ENCODE results near the gene C5AR2. TPM values are rescaled to one million over a fixed set of nuclear protein-coding genes. Genes with fewer than 3 reads are reported as not detected.
A peak's percentile ranks its signal among the peaks of the same experiment; 100 is the strongest.

Gene C5AR2
- total RNA-seq, 2 experiments from 2014 or later: not detected

GRCh38 chr19:47310819-47311218, 21.2 kb upstream of the C5AR2 start:
- peaks cover 3% of the 10 kb centered on the region for H3K4me1 Mint-ChIP-seq (ENCODE audit: low read depth)
- DNase-seq: no peak
- no peak overlapping the region for H3K27ac Mint-ChIP-seq
- CTCF ChIA-PET: interaction anchor here (0.7 kb wide), 1 partner anchor 240 kb away, joined by 5 read pairs; no protein-coding TSS in a partner anchor
- intact Hi-C loops (cut with micrococcal nuclease): no loop called here
- H3K36me3 Mint-ChIP-seq (ENCODE audit: low read depth): no peaks in the 10 kb centered on the region
- peaks cover 9% of the 10 kb centered on the region for H3K27me3 Mint-ChIP-seq (ENCODE audit: low read depth)
- H3K9me3 Mint-ChIP-seq: no peaks in the 10 kb centered on the region
- no peak overlapping the region for H3K4me3 Mint-ChIP-seq

- Mint-ChIP-seq H3K27ac (no peak overlapping the region), H3K36me3 (ENCODE audit: low read depth) (no peaks in the 10 kb centered on the region), H3K27me3 (ENCODE audit: low read depth) (peaks cover 13% of the 10 kb centered on the region), H3K9me3 (no peaks in the 10 kb centered on the region), H3K4me3 (no peak overlapping the region), H3K4me1 (ENCODE audit: low read depth) (peaks cover 3% of the 10 kb centered on the region)
- CTCF ChIA-PET: no interaction called here
- DNase-seq: no peak
- intact Hi-C loops (cut with micrococcal nuclease): no loop called here
Measured at GRCh38 chr19:47312366-47313006, 19.5 kb upstream of the C5AR2 start.

GRCh38 chr19:47313754-47314295, 18.1 kb upstream of the C5AR2 start:
- H3K27me3 Mint-ChIP-seq (ENCODE audit: low read depth): peaks cover 14% of the 10 kb centered on the region
- H3K4me1 Mint-ChIP-seq (ENCODE audit: low read depth): peaks cover 3% of the 10 kb centered on the region
- CTCF ChIA-PET: no interaction called here
- no peaks in the 10 kb centered on the region for H3K36me3 Mint-ChIP-seq (ENCODE audit: low read depth)
- H3K4me3 Mint-ChIP-seq: no peak overlapping the region
- no peak overlapping the region for H3K27ac Mint-ChIP-seq
- DNase-seq: no peak
- no peaks in the 10 kb centered on the region for H3K9me3 Mint-ChIP-seq
- intact Hi-C loops (cut with micrococcal nuclease): loop anchor here (2.0 kb wide), 1 partner anchor 35 kb away; the partner anchor contains the start of gene DHX34

DNA sequence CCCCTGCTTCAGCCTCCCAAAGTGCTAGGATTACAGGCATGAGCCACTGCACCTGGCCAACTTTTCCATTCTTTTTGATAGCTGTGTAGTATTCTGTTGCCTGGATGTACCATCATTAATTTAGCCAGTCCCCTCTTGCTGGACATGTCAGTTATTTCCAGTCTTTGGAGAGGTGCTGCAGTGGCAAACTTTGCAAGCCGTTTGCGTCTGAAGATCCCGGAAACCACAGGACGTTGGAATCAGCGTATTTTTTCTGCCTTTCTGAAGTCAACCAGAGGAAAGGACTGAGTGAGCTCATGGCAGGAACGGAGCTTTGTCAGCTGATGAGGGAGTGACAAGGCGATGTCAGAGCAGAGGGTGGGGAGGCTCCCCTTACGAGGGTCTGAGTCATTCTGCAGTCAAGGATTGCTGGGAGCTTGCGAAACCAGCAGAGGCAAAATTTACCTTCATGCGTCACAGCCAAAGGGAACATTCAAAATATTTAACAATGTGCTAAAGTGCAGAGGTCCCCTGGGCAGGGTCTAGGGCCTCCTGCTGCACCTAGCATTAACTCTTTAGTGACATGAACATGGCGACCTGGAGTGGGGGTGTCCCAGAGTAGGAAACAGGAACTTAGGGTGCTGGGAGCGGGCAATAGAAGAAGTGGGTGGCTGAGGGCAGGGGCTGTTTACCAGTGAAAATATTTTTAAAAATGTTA, 16.7 kb upstream of the C5AR2 start:
- H3K4me3 Mint-ChIP-seq: no peak overlapping the region
- H3K27me3 Mint-ChIP-seq (ENCODE audit: low read depth): peaks cover 15% of the 10 kb centered on the region
- no peak overlapping the region for H3K27ac Mint-ChIP-seq
- H3K9me3 Mint-ChIP-seq: no peaks in the 10 kb centered on the region
- intact Hi-C loops (cut with micrococcal nuclease): loop anchor here (1.0 to 2.0 kb wide), 2 partner anchors 31 to 34 kb away; partner anchors contain the start of gene DHX34
- DNase-seq: peak; percentile 63
- CTCF ChIA-PET: interaction anchor here (2.1 kb wide), 1 partner anchor 34 kb away, joined by 6 read pairs; the partner anchor contains the start of gene DHX34
- H3K4me1 Mint-ChIP-seq (ENCODE audit: low read depth): peaks cover 3% of the 10 kb centered on the region
- H3K36me3 Mint-ChIP-seq (ENCODE audit: low read depth): no peaks in the 10 kb centered on the region

GRCh38 chr19:47316513-47316912, 15.5 kb upstream of the C5AR2 start:
- intact Hi-C loops (cut with micrococcal nuclease): no loop called here
- Mint-ChIP-seq H3K27me3 (ENCODE audit: low read depth) (peaks cover 20% of the 10 kb centered on the region), H3K4me3 (no peak overlapping the region), H3K9me3 (no peaks in the 10 kb centered on the region), H3K36me3 (ENCODE audit: low read depth) (no peaks in the 10 kb centered on the region), H3K4me1 (ENCODE audit: low read depth) (peaks cover 3% of the 10 kb centered on the region), H3K27ac (no peak overlapping the region)
- no peak for DNase-seq
- CTCF ChIA-PET: interaction anchor here (1.9 to 2.1 kb wide), 2 partner anchors 11 to 32 kb away, joined by 6 to 7 read pairs; partner anchors contain the start of gene DHX34

DNA sequence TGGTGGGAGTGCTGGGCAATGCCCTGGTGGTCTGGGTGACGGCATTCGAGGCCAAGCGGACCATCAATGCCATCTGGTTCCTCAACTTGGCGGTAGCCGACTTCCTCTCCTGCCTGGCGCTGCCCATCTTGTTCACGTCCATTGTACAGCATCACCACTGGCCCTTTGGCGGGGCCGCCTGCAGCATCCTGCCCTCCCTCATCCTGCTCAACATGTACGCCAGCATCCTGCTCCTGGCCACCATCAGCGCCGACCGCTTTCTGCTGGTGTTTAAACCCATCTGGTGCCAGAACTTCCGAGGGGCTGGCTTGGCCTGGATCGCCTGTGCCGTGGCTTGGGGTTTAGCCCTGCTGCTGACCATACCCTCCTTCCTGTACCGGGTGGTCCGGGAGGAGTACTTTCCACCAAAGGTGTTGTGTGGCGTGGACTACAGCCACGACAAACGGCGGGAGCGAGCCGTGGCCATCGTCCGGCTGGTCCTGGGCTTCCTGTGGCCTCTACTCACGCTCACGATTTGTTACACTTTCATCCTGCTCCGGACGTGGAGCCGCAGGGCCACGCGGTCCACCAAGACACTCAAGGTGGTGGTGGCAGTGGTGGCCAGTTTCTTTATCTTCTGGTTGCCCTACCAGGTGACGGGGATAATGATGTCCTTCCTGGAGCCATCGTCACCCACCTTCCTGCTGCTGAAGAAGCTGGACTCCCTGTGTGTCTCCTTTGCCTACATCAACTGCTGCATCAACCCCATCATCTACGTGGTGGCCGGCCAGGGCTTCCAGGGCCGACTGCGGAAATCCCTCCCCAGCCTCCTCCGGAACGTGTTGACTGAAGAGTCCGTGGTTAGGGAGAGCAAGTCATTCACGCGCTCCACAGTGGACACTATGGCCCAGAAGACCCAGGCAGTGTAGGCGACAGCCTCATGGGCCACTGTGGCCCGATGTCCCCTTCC, 11.8 kb upstream of the C5AR2 start:
- Mint-ChIP-seq H3K27me3 (ENCODE audit: low read depth) (peaks cover 26% of the 10 kb centered on the region), H3K4me3 (no peak overlapping the region), H3K9me3 (no peaks in the 10 kb centered on the region), H3K36me3 (ENCODE audit: low read depth) (no peaks in the 10 kb centered on the region), H3K27ac (no peak overlapping the region), H3K4me1 (ENCODE audit: low read depth) (peaks cover 3% of the 10 kb centered on the region)
- DNase-seq: no peak
- intact Hi-C loops (cut with micrococcal nuclease): no loop called here
- CTCF ChIA-PET: no interaction called here

DNA sequence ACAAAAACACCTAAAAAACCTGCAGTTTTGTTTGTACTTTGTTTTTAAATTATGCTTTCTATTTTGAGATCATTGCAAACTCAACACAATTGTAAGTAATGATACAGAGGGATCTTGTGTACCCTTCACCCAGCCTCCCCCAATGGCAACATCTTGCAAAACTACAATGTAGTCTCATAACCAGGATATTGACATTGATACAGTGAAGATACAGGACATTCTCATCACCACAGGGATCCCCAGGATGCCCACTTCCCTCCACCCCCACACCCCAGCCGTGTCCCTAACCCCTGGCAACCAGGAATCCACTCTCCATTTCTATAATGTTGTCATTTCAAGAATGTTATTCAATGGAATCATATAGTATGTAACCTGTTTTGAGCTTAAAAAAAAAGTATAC, 10.3 kb upstream of the C5AR2 start:
- H3K27me3 Mint-ChIP-seq (ENCODE audit: low read depth): peaks cover 20% of the 10 kb centered on the region
- no peaks in the 10 kb centered on the region for H3K4me1 Mint-ChIP-seq (ENCODE audit: low read depth)
- no peaks in the 10 kb centered on the region for H3K9me3 Mint-ChIP-seq
- DNase-seq: no peak
- no peak overlapping the region for H3K27ac Mint-ChIP-seq
- CTCF ChIA-PET: interaction anchor here (0.6 kb wide), 1 partner anchor 70 kb away, joined by 3 read pairs; no protein-coding TSS in a partner anchor
- H3K36me3 Mint-ChIP-seq (ENCODE audit: low read depth): no peaks in the 10 kb centered on the region
- intact Hi-C loops (cut with micrococcal nuclease): no loop called here
- no peak overlapping the region for H3K4me3 Mint-ChIP-seq

DNA sequence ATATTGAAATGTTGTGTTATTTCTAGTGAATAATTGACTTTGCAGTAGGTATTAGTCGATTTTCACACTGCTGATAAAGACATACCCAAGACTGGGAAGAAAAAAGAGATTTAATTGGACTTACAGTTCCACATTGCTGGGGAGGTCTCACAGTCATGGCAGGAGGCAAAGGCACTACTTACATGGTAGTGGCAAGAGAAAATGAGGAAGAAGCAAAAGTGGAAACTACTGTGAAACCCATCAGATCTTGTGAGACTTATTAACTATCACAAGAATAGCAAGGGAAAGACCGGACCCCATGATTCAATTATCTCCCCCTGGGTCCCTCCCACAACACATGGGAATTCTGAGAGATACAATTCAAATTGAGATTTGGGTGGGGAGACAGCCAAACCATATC, 9.9 kb upstream of the C5AR2 start:
- intact Hi-C loops (cut with micrococcal nuclease): no loop called here
- H3K27me3 Mint-ChIP-seq (ENCODE audit: low read depth): peaks cover 20% of the 10 kb centered on the region
- DNase-seq: no peak
- H3K9me3 Mint-ChIP-seq: no peaks in the 10 kb centered on the region
- no peak overlapping the region for H3K27ac Mint-ChIP-seq
- no peaks in the 10 kb centered on the region for H3K4me1 Mint-ChIP-seq (ENCODE audit: low read depth)
- CTCF ChIA-PET: interaction anchor here (0.6 kb wide), 1 partner anchor 70 kb away, joined by 3 read pairs; no protein-coding TSS in a partner anchor
- H3K36me3 Mint-ChIP-seq (ENCODE audit: low read depth): no peaks in the 10 kb centered on the region
- no peak overlapping the region for H3K4me3 Mint-ChIP-seq

- Mint-ChIP-seq H3K4me1 (ENCODE audit: low read depth) (no peaks in the 10 kb centered on the region), H3K27ac (no peak overlapping the region), H3K9me3 (no peaks in the 10 kb centered on the region), H3K36me3 (ENCODE audit: low read depth) (no peaks in the 10 kb centered on the region), H3K4me3 (no peak overlapping the region), H3K27me3 (ENCODE audit: low read depth) (peaks cover 18% of the 10 kb centered on the region)
- CTCF ChIA-PET: interaction anchor here (0.5 to 0.7 kb wide), 3 partner anchors 11 to 510 kb away, joined by 3 to 4 read pairs (median 3); no protein-coding TSS in a partner anchor
- no peak for DNase-seq
- intact Hi-C loops (cut with micrococcal nuclease): no loop called here
Measured at GRCh38 chr19:47323409-47323808, 8.6 kb upstream of the C5AR2 start.

DNA sequence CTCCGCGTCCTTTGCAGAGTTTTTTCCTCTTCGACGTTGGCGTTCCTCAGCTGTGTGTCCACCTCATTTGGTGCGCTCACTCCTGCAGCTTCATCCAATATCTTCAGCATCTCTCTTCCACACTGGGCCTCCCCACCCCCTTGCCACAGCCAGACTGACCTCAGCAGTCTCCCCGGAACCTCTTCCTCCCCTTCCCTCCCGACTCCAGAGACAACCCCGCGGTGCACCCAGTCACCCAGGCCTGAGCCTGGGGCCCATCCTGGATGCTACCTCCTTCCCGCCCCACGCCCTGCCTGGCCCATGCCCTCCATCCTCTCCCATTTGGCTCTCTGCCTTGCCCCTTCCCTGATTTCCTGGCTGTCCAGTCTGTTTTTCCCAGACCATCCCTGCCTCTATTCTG, 8.1 kb upstream of the C5AR2 start:
- intact Hi-C loops (cut with micrococcal nuclease): no loop called here
- H3K9me3 Mint-ChIP-seq: no peaks in the 10 kb centered on the region
- CTCF ChIA-PET: interaction anchor here (0.5 to 0.7 kb wide), 3 partner anchors 11 to 435 kb away, joined by 3 to 4 read pairs (median 4); no protein-coding TSS in a partner anchor
- H3K4me1 Mint-ChIP-seq (ENCODE audit: low read depth): no peaks in the 10 kb centered on the region
- H3K4me3 Mint-ChIP-seq: no peak overlapping the region
- peaks cover 18% of the 10 kb centered on the region for H3K27me3 Mint-ChIP-seq (ENCODE audit: low read depth)
- no peaks in the 10 kb centered on the region for H3K36me3 Mint-ChIP-seq (ENCODE audit: low read depth)
- no peak overlapping the region for H3K27ac Mint-ChIP-seq
- DNase-seq: no peak

DNA sequence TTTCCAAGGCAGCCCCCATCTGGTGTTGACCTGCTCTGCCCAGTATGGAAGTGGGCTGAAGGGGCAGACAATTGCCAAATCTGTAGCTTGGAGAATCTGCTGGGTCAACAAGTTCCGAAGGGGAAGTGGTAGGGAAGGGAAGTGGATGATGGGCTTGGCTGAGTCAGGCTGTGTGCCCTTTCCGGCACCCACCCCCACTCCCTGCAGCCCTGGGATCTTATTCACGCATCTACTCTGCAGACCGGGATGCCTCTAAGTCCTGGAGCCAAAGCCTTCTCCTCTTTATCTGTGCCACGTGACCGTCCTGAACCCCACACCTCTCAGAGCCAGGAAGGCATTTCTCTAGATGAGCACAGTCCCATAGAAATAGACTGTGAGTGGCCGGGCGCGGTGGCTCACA, 7.5 kb upstream of the C5AR2 start:
- CTCF ChIA-PET: no interaction called here
- no peaks in the 10 kb centered on the region for H3K4me1 Mint-ChIP-seq (ENCODE audit: low read depth)
- intact Hi-C loops (cut with micrococcal nuclease): no loop called here

DNA sequence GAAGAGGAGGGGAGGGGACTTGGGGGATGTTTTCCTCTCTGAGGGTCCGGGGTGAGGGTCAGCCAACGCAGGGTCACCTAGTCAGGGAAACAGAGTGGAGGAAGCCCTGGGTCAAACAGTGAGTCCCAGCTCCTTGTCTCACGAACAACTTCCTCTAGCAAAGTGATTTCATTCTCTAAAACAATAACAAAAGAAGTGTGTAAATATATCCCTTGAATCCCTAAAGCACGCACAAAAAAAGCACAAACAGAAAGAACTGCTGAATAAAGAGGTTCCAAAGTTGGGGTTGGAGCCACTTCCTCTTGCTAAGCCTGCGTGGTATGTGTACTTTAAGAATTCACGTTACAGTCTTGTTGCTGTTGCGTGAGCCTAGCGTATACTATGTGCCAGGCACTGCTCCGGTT, 1.5 kb upstream of the C5AR2 start:
- no peaks in the 10 kb centered on the region for H3K36me3 Mint-ChIP-seq (ENCODE audit: low read depth)
- no peak overlapping the region for H3K4me3 Mint-ChIP-seq
- H3K9me3 Mint-ChIP-seq: no peaks in the 10 kb centered on the region
- H3K4me1 Mint-ChIP-seq (ENCODE audit: low read depth): no peaks in the 10 kb centered on the region
- no peak overlapping the region for H3K27ac Mint-ChIP-seq
- no peak for DNase-seq
- intact Hi-C loops (cut with micrococcal nuclease): no loop called here
- CTCF ChIA-PET: interaction anchor here (0.7 kb wide), 1 partner anchor 18 kb away, joined by 3 read pairs; the partner anchor contains the start of gene DHX34
- no peaks in the 10 kb centered on the region for H3K27me3 Mint-ChIP-seq (ENCODE audit: low read depth)

More for the DNA sequence above, 7.5 kb upstream of the C5AR2 start:
- H3K9me3 Mint-ChIP-seq: no peaks in the 10 kb centered on the region
- DNase-seq: no peak
- H3K4me3 Mint-ChIP-seq: no peak overlapping the region
- no peak overlapping the region for H3K27ac Mint-ChIP-seq
- H3K36me3 Mint-ChIP-seq (ENCODE audit: low read depth): no peaks in the 10 kb centered on the region
- peaks cover 18% of the 10 kb centered on the region for H3K27me3 Mint-ChIP-seq (ENCODE audit: low read depth)

Data from activated naive CD4-positive, alpha-beta T cell treated with anti-CD3 and anti-CD28 coated beads for 36 hours (primary cell).